Gastroesophageal sphincter (tissue), 4 donors: ENCODE results near the gene CLIP1. TPM values are rescaled to one million over a fixed set of nuclear protein-coding genes. Genes with fewer than 3 reads are reported as not detected.

ENCODE experiments used
- ATAC-seq: fragments of 150-250 bp; one replicate; pipeline ENCODE4 v1.9.1; 2016; ENCODE audit warnings: mild to moderate bottlenecking, moderate library complexity
- H3K27ac ChIP-seq, 4 donors: fragments of 200-600 bp; sonication (generic) in 3 of 4; 1 replicate in 3 of 4; 2 replicates in 1 of 4; pipeline ENCODE4 v1.5.1; 2016 to 2019
- H3K27me3 ChIP-seq: fragments of 200-600 bp; sonication (generic); one replicate; pipeline ENCODE4 v1.5.1; 2019
- H3K36me3 ChIP-seq, 2 donors: fragments of 200-600 bp; sonication (generic); one replicate each; pipeline ENCODE4 v1.5.1; 2019; ENCODE audit warnings: control low read depth in 1 of 2
- H3K4me1 ChIP-seq, 3 donors: fragments of 200-600 bp; sonication (generic); 1 replicate in 2 of 3; 2 replicates in 1 of 3; pipeline ENCODE4 v1.5.1; 2016 to 2019; ENCODE audit warnings: control low read depth in 2 of 3
- H3K4me3 ChIP-seq, 2 donors: fragments of 200-600 bp; sonication (generic); one replicate each; pipeline ENCODE4 v1.5.1; 2019; ENCODE audit warnings: mild to moderate bottlenecking in 1 of 2, moderate library complexity in 1 of 2
- H3K9me3 ChIP-seq, 3 donors: fragments of 200-600 bp; sonication (generic); one replicate each; pipeline ENCODE4 v1.5.1; 2017 to 2019; ENCODE audit warnings: control low read depth in 2 of 3
- EP300 ChIP-seq: sonication (generic); formaldehyde crosslinking; IDR thresholded peaks from one replicate; pipeline ENCODE4 v1.6.1; 2017; ENCODE audit warnings: antibody characterized with exemption, mild to moderate bottlenecking
- POLR2A ChIP-seq, 2 donors: fragments of 450-650 bp; IDR thresholded peaks; one replicate each; pipeline ENCODE4 v1.6.1; 2017; ENCODE audit warnings: antibody characterized with exemption in 2 of 2, mild to moderate bottlenecking in 2 of 2, moderate library complexity in 1 of 2
- POLR2AphosphoS5 ChIP-seq: sonication (generic); formaldehyde crosslinking; IDR thresholded peaks from one replicate; pipeline ENCODE4 v1.6.1; 2017; ENCODE audit warnings: antibody characterized with exemption
- WGBS, 2 donors: methylation state at CpG; one replicate each; pipeline ENCODE4 v1.1.5; 2018; ENCODE audit warnings: low coverage in 1 of 2; 5-methylcytosine and 5-hydroxymethylcytosine counted together
- total RNA-seq, 4 donors: library from RNA; depleted of rRNA; stranded (reverse); fragments of >200 nt; gene quantifications; one replicate each; pipeline ENCODE4 v1.1.0, GENCODE V29; 2016
- TF ChIP-seq, protein P1 (sequence below), 4 experiments: fragments of 200-600 bp in 2 of 4; fragments of 450-650 bp in 2 of 4; sonication (generic) in 1 of 4; IDR thresholded peaks; one replicate each; pipeline ENCODE4 v1.5.1; 2017 to 2019; ENCODE audit warnings: antibody characterized with exemption in 4 of 4, mild to moderate bottlenecking in 2 of 4, moderate library complexity in 2 of 4

Gene CLIP1
- total RNA-seq, 4 donors from 2014 or later = 186 to 272 (median 208) TPM

DNA sequence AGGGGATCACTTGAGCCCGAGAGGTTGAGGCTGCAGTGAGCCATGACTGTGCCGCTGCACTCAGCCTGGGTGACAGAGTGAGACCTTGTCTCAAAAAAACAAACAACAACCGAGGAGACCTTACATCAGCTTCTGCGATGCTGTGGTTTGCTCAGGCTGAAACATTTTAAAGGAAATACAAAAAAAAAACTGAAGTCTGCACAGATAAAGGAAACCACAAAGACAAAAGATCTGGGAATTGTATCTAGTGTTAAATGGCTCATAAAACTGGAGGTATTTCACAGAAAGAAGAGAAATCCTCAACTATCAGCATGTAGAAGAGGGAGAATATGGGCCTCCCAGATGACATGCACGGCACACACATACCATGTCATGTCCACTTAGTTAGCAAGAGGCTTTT is 95.9 kb downstream of the CLIP1 start:
- peaks cover 0 to 99% of the 10 kb centered on the region in 2 donors for H3K36me3 ChIP-seq
- no peaks in the 10 kb centered on the region for H3K9me3 ChIP-seq
- no peaks in the 10 kb centered on the region for H3K27me3 ChIP-seq
- H3K27ac ChIP-seq = no peak overlapping the region
- no peak overlapping the region for H3K4me3 ChIP-seq
- no peaks in the 10 kb centered on the region for H3K4me1 ChIP-seq
- 78 to 83% methylated on average over 4 of the region's 5 CpGs for WGBS, 2 donors
- TF ChIP-seq POLR2A (IDR thresholded peaks at IDR 0.05) = no peak
- TF ChIP-seq POLR2AphosphoS5 = no peak
- TF ChIP-seq, protein P1, sequence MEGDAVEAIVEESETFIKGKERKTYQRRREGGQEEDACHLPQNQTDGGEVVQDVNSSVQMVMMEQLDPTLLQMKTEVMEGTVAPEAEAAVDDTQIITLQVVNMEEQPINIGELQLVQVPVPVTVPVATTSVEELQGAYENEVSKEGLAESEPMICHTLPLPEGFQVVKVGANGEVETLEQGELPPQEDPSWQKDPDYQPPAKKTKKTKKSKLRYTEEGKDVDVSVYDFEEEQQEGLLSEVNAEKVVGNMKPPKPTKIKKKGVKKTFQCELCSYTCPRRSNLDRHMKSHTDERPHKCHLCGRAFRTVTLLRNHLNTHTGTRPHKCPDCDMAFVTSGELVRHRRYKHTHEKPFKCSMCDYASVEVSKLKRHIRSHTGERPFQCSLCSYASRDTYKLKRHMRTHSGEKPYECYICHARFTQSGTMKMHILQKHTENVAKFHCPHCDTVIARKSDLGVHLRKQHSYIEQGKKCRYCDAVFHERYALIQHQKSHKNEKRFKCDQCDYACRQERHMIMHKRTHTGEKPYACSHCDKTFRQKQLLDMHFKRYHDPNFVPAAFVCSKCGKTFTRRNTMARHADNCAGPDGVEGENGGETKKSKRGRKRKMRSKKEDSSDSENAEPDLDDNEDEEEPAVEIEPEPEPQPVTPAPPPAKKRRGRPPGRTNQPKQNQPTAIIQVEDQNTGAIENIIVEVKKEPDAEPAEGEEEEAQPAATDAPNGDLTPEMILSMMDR (IDR thresholded peaks at IDR 0.05) = no peak
- no peak for TF ChIP-seq EP300
- no peak for ATAC-seq

DNA sequence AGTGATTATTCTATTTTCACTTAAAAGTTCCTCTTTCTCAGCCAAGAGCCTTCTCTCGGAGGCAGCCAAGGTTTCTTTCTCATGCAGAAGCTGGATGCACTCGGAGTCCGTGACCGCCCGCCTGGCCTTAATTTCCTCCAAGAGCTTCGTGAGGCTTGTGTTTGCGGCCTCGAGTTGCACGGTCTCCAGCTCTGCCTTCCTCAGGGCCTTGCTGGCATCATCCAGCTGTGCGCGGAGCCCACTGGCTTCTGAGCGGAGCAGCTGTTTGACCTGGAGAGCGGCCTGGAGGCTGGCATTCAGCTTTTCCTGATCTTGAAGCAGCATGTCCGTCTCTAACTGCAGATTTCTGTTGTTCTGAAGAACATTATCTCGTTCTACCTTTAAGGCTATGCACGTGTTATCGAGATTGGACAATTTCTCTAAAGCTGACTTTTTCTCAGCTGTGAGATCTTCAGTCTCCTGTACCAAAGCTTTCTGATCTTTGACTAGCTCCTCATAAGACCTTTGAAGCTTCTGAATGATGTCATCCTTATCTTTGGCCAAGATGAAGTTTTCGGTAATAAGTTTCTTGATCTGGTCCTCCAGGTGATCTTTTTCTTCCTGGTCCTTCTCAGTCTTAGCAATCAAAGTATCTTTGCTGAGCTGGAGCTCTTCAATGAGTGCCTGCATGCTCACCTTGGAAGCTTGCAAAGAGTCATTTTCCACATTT is 99.0 kb downstream of the CLIP1 start:
- no peaks in the 10 kb centered on the region for H3K27me3 ChIP-seq
- 85 to 93% methylated on average over 4 to 7 of the region's 18 CpGs for WGBS, 2 donors
- TF ChIP-seq, protein P1 (IDR thresholded peaks at IDR 0.05) = no peak
- TF ChIP-seq POLR2A (IDR thresholded peaks at IDR 0.05) (no peak), POLR2AphosphoS5 (no peak), EP300 (no peak)
- H3K4me1 ChIP-seq = peaks cover 0 to 14% (median 5%) of the 10 kb centered on the region in 3 donors
- no peak for ATAC-seq
- peaks cover 0 to 99% of the 10 kb centered on the region in 2 donors for H3K36me3 ChIP-seq
- no peaks in the 10 kb centered on the region for H3K9me3 ChIP-seq
- no peak overlapping the region for H3K27ac ChIP-seq
- no peak overlapping the region for H3K4me3 ChIP-seq

DNA sequence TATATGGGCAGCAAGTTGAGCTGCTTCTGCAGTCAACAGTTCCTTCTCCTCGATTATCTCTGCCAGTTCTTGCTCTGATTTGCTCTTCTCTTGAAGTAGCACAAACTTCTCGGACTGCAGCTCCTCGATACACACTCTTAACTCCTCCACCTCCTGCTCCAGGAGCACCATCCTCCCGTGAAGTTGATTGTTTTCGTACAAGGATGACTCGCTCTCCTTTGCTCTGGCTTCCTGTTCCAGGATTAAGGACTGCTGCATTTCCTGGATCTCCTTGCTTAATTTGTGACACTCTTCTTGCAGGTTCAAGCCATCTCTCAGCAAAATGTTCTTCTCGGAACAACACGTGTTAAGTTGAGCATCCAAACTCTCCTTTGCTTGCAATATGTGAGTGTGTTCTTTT is 100.0 kb downstream of the CLIP1 start:
- H3K27ac ChIP-seq = no peak overlapping the region
- TF ChIP-seq POLR2A (IDR thresholded peaks at IDR 0.05) (no peak), POLR2AphosphoS5 (no peak), EP300 (no peak)
- TF ChIP-seq, protein P1 (IDR thresholded peaks at IDR 0.05) = no peak
- ATAC-seq = no peak
- peaks cover 0 to 19% (median 5%) of the 10 kb centered on the region in 3 donors for H3K4me1 ChIP-seq
- no peaks in the 10 kb centered on the region for H3K27me3 ChIP-seq
- WGBS, 2 donors = 85 to 96% methylated on average over 3 to 8 of the region's 8 CpGs
- peaks cover 0 to 99% of the 10 kb centered on the region in 2 donors for H3K36me3 ChIP-seq
- H3K9me3 ChIP-seq = no peaks in the 10 kb centered on the region
- no peak overlapping the region for H3K4me3 ChIP-seq

DNA sequence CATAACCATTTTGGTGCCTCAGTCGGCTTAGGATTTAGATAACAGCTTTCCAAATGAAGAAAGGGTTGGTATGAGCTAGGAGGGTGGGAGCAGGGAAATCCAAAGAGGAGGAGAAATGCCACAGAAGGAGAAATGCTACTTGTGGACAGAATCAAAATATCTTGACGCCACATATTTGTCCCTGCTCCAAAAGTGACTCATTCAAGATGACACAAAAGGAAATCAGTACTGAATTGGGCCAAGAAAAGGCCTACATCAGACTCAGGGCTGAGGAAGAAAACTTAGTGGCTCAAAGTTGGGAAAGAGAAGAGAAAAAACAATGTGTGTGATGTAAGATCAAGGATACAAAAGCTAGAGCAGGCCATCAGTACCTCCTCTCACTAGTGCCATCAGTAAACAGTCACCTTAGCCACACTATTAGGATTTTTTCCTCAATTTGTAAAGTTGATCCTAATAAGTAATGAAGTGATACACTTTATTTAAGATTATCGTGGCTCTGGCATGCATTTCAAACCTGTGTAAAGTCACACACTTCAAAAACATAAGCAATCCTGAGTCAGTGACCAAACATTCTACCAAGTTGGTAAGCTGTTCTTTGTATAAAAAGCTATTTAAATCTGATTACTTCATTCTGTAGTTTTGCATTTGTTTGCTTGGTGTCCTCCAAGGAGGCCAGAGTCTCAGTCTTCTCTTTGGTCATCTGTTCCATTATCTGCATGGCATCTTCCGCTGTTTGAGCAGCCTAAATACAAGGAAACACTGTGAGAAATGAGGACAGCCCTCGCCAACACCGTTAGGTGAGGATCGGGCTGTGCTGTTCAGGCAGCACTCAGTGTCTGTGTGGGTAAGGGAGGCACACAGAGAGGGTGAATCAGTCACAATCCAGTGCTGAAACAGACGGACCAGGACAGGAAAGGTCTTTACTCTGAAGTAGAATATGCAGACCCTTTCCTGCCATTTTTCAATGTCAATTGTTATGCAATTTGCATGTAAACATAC is 103.6 kb downstream of the CLIP1 start:
- H3K4me3 ChIP-seq = no peak overlapping the region
- peaks cover 0 to 19% (median 5%) of the 10 kb centered on the region in 3 donors for H3K4me1 ChIP-seq
- H3K36me3 ChIP-seq = peaks cover 0 to 100% of the 10 kb centered on the region in 2 donors
- 55 to 59% methylated on average over 7 to 8 of the region's 8 CpGs for WGBS, 2 donors
- H3K27ac ChIP-seq = peak overlapping the region in 3 of 4 donors; percentile 46 to 76 (median 67)
- H3K9me3 ChIP-seq = no peaks in the 10 kb centered on the region
- H3K27me3 ChIP-seq = no peaks in the 10 kb centered on the region
- peak; percentile 96 for ATAC-seq
- TF ChIP-seq, protein P1 (IDR thresholded peaks at IDR 0.05) = no peak
- TF ChIP-seq EP300 = no peak
- no peak for TF ChIP-seq POLR2A (IDR thresholded peaks at IDR 0.05)
- TF ChIP-seq POLR2AphosphoS5 = peak; percentile 25
